Epithelial cell of esophagus (primary cell): ENCODE data around the gene ATP5F1B.
"Not testable (repeated sequence)": the region's sequence is repeated elsewhere in the genome, so short reads cannot be mapped to it uniquely, and the experiment has no call there.

Experiments
- DNase-seq: peaks from one replicate; pipeline ENCODE4 v3.0.0; 2010; ENCODE audit warnings: low read depth
- H3K4me3 ChIP-seq: 2 replicates; pipeline ENCODE4 v1.5.1; 2011; ENCODE audit warnings: mild to moderate bottlenecking, low read length, control low read depth
- TF ChIP-seq, protein P1 (sequence below): IDR thresholded peaks from 2 replicates; pipeline ENCODE4 v1.5.1; 2011; ENCODE audit warnings: low read depth, mild to moderate bottlenecking, low read length, control low read depth, inconsistent platforms; ENCODE audit not compliant: insufficient read depth; ENCODE audit errors: missing control alignments

ATP5F1B gene

GRCh38 chr12:56670836-56671235 lies 25.1 kb upstream of the ATP5F1B start:
- peak; percentile 19 for DNase-seq
- TF ChIP-seq, protein P1, sequence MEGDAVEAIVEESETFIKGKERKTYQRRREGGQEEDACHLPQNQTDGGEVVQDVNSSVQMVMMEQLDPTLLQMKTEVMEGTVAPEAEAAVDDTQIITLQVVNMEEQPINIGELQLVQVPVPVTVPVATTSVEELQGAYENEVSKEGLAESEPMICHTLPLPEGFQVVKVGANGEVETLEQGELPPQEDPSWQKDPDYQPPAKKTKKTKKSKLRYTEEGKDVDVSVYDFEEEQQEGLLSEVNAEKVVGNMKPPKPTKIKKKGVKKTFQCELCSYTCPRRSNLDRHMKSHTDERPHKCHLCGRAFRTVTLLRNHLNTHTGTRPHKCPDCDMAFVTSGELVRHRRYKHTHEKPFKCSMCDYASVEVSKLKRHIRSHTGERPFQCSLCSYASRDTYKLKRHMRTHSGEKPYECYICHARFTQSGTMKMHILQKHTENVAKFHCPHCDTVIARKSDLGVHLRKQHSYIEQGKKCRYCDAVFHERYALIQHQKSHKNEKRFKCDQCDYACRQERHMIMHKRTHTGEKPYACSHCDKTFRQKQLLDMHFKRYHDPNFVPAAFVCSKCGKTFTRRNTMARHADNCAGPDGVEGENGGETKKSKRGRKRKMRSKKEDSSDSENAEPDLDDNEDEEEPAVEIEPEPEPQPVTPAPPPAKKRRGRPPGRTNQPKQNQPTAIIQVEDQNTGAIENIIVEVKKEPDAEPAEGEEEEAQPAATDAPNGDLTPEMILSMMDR = no peak
- no peak overlapping the region for H3K4me3 ChIP-seq

GRCh38 chr12:56668197-56668457 lies 22.3 kb upstream of the ATP5F1B start:
- TF ChIP-seq, protein P1 = no peak
- H3K4me3 ChIP-seq = no peak overlapping the region
- no peak for DNase-seq

GRCh38 chr12:56661979-56662638 lies 16.3 kb upstream of the ATP5F1B start:
- TF ChIP-seq, protein P1 = no peak
- DNase-seq = no peak
- H3K4me3 ChIP-seq = no peak overlapping the region

- TF ChIP-seq, protein P1 = no peak
- DNase-seq = no peak
Observed at GRCh38 chr12:56661560-56661959, 15.8 kb upstream of the ATP5F1B start.

DNA sequence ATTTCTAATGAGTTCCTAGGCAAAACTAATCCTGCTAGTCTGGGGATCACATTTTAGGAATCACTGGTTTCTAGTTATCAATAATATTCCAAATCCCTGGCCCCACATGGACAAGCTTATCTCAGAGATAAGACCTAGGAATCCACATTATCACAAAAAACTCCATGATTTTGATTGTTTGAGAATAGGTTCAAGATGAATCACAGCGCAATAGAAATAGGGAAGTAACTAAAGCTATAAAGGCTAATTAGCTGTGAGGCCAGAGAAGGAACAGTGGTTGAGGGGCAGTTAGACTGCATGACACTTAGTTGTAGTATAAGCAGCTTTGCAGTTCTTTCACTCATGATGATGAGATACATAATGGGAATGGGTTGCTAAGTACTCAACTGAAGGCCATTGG lies 13.1 kb upstream of the ATP5F1B start:
- TF ChIP-seq, protein P1 = no peak
- no peak overlapping the region for H3K4me3 ChIP-seq
- DNase-seq = no peak

More at GRCh38 chr12:56661560-56661959, 15.8 kb upstream of the ATP5F1B start:
- no peak overlapping the region for H3K4me3 ChIP-seq

GRCh38 chr12:56657416-56658379 lies 11.9 kb upstream of the ATP5F1B start:
- peak; percentile 58 for DNase-seq
- no peak overlapping the region for H3K4me3 ChIP-seq
- TF ChIP-seq, protein P1 = no peak

DNA sequence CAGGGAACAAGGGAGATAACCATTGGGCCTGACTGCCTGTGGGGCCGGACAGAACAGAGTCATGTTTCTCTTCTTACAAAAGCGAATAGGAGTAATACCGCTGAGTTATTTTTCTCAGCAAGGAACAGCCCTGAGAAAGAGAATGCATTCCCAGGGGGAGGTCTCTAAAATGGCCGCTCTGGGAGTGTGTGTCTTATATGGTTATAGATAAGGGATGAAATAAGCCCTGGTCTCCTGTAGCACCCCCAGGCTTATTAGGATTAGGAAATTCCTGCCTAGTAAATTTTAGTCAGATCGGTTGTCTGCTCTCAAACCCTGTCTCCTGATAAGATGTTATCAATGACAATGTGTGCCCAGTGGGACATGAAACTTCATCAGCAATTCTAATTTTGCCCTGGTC lies 8.0 kb upstream of the ATP5F1B start:
- H3K4me3 ChIP-seq, DNase-seq: not testable (repeated sequence)

GRCh38 chr12:56648023-56648422 lies 2.2 kb upstream of the ATP5F1B start:
- not testable (repeated sequence) for DNase-seq, H3K4me3 ChIP-seq
